Measurements from ENCODE around the gene RCL1.

Gene RCL1

DNA sequence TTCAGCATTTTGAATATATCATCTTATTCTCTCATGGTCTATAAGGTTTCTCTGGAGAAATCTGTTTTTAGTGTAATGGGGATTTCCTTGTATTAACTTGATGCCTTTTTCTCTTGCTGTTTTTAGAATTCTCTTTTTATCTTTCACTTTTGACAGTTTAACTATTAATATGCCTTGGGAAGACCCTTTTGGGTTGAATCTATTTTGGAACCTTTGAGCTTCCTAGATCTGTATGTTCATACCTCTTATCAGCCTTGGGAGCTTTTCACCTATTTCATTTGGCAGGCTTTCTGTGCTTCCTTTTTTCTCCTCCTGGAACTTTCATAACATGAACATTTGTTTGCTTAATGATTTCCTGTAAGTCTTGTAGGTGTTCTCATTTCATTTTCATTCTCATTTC is 22.2 kb downstream of the RCL1 start:
- DNase-seq, result no peak

DNA sequence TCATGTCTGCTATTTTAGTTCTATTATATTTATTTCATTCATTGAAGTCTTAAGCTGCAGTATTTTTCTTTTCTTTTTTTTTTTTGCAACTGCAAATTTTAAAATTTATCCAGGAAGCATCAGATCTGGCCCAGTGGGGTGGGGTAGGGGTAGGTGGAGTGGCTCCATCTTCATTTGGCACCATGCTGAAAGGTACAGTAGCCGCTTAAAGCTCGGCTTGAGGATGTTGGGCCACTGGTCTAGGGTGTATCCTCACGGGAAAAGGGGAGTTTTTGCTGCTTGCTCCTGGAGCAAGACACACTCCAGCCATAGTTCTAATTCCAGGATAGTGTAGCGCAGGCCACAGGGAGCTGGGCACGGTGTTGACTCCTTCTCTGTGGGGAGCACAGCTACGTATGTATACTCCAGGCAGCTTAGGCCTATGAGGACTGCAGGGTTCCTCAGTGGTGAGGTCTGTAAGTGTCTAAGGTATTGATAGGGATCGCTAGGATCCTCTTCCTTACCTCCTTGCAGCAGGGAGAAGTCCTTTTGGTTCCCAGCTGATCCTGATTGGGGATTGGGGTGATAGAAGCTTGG is 22.7 kb downstream of the RCL1 start:
- no peak for DNase-seq

- DNase-seq, result no peak
Observed at GRCh38 chr9:4820168-4820567, 27.4 kb downstream of the RCL1 start.

DNA sequence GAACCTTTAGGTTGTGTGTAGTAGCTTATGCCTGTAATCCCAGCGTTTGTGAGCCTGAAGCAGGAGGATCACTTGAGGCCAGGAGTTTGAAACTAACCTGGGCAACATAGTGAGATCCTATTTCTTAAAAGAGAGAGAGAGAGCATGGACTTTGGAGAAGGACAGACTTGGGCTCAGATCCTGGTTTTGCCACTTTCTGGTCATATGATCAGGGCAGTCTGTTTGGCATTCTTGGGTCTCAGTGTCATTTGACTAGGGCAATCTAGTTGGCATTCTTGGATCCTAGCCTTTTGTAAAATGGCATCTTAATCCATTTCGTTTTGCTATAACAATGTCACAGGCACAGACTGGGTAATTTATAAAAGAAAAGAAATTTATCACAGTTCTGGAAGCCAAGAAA is 28.4 kb downstream of the RCL1 start:
- no peak for DNase-seq

DNA sequence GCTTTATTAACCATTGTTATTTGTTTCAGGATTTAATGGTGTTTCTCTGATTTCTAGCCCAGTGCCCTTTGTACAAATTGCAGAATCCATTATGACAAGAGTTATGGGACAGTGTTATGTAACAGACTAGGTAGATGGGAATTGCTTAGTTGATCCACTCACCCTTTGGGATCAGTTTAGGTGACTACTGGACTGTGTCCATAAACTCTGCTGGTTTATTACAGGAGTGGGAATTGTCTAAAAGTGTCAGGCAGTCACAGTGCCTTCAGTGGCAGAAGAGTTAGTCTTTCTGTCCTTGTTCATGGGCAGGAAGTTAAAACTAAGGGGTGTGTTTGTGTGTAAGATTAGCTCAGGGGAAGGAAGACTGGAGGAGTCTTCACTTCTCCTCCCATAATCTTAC is 29.3 kb downstream of the RCL1 start:
- no peak for DNase-seq

- DNase-seq, result no peak
Observed at GRCh38 chr9:4826417-4827166, 33.8 kb downstream of the RCL1 start.

GRCh38 chr9:4827224-4827623 is 34.5 kb downstream of the RCL1 start:
- DNase-seq, result no peak

- DNase-seq, result peak; percentile 9
Observed at GRCh38 chr9:4828761-4829160, 36.0 kb downstream of the RCL1 start.

- DNase-seq, result no peak
Observed at GRCh38 chr9:4829969-4830368, 37.2 kb downstream of the RCL1 start.

GRCh38 chr9:4830699-4831098 is 38.0 kb downstream of the RCL1 start:
- no peak for DNase-seq

DNA sequence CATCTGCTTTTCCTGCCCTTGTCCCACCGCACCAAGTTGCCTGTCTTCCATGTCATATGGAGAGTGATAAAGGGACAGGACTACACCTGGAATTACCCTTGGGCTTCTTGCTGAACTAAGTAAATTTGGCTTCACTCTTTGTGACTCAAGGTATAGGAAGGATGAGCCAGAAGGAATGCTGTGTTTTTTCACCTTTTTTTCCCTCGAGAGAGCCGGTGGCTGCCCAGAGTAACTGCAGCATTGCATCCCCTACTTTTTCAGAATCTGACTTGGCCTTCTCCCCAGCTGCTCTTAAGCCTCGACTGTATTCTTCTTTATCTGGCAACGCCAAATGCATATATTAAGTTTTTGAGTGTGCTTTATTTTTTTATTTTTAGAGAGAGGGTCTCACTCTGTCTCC is 38.4 kb downstream of the RCL1 start:
- DNase-seq, result no peak

DNA sequence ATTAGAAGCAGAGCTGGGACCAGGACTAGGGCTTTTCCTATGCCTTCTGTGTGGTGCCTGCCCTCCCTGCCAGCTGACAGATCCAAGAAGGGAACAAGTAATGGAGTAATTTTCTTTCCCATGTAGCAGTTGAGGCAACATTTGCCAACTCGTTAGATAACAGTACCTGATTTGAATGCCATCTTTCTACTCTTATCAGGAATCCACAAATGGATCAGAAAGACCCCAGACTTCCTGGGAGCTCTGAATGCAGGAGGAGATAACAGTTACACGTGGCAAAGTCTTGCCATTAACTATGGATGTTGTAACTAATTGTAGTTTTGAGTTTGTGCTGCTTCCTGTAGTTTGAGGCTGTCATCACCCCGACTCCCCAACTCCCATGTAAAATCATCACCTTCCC is 39.2 kb downstream of the RCL1 start:
- no peak for DNase-seq

- no peak for DNase-seq
Observed at GRCh38 chr9:4832786-4833579, 40.2 kb downstream of the RCL1 start.

DNA sequence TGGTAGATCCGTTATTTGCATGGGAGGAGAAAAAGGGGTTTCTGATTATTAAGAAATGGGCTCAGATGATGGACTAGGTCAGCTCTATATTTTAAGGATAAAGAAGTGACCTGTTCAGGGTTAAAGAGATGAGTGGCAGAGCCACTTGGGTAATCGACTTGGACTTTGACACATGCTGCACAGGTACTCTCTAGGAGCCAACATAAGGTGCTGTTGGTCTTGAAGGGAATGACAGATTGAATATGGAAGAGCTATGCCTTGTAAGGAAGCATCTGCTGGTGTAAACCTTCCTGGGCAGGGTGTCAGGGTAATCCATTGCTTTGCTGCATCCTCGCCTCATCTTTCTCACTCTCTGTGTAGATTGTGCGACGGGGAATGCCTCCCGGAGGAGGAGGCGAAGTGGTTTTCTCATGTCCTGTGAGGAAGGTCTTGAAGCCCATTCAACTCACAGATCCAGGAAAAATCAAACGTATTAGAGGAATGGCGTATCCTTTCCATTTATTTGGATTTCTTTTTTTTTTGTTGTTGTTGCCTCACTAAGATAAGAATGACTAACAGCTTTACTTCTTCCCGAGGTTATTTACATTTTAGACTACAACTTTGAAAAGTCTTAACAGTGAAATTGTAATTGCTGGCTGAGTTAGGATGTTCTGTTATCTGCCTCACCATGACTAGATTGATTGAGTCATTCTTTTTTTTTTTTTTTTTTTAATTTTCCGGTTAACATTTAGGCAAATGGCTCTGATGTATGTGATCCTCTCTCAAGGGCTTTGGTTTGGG is 41.2 kb downstream of the RCL1 start:
- DNase-seq, result no peak

GRCh38 chr9:4836676-4837075 is 43.9 kb downstream of the RCL1 start:
- no peak for DNase-seq

GRCh38 chr9:4837261-4838188 is 44.8 kb downstream of the RCL1 start:
- no peak for DNase-seq

DNA sequence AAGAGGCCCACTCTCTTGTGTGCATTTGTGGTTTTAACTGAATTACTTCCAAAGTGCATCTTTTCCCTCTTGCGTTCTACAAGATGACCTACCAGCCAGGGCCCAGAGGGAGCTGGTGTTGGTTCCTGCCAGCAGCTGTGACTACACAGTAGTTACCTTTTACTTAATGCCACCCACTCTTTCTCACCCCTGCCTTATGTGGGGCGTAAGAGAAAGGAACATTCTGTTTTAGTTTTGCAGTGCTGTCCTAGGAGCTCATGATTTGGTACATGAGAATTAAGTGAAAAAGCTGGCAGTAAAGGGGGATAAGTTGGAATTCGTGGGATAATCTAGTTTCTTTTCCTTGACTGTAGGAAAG is 45.4 kb downstream of the RCL1 start:
- DNase-seq, result no peak

GRCh38 chr9:4839470-4839912 is 46.7 kb downstream of the RCL1 start:
- DNase-seq, result no peak

- no peak for DNase-seq
Observed at GRCh38 chr9:4840018-4840417, 47.3 kb downstream of the RCL1 start.

- DNase-seq, result no peak
Observed at GRCh38 chr9:4842213-4842612, 49.5 kb downstream of the RCL1 start.

DNA sequence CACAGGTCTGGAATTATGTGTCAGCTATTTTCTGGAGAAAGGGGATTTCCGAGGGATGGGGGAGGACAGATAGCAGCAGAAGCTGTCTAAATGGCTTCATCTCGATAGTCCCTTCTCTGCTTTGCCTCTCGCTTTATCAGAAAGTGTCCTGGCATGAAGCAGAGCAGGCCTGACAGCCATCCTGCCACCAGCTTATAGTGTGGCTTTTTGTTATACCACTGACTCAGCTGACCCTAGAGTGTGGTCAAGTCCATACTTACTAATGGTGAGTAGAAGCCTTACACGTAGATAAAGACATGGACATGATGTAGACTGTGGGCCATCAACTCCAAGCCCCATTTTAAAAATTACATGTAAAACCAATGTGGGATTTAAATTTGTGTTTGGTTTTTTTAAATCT is 50.0 kb downstream of the RCL1 start:
- no peak for DNase-seq
